Calu3 (cell line): ENCODE data around the gene ARL13B. TPM values are rescaled to one million over a fixed set of nuclear protein-coding genes. Genes with fewer than 3 reads are reported as not detected.

ENCODE experiments used
- BruUV-seq: library from RNA; stranded (reverse); fragments of 400-500 nt; replicated peaks from 2 replicates; lab custom pipeline; 2021; lab: Mats Ljungman, UMichigan
- CTCF ChIA-PET: fragments of 300-600 bp; sonication (Branson Sonifier 250); formaldehyde crosslinking; loops from one replicate; lab custom pipeline; 2022; ENCODE audit warnings: antibody characterized with exemption; lab: Charles Lee
- DNase-seq: peaks from one replicate; pipeline ENCODE4 v3.0.0; 2022
- H3K27ac Mint-ChIP-seq: one replicate; pipeline ENCODE4 v1.8.0; 2022; ENCODE audit warnings: mixed read lengths; ENCODE audit not compliant: unreplicated experiment
- H3K27me3 Mint-ChIP-seq: one replicate; pipeline ENCODE4 v1.8.0; 2022; ENCODE audit warnings: mixed read lengths; ENCODE audit not compliant: unreplicated experiment
- H3K36me3 Mint-ChIP-seq: one replicate; pipeline ENCODE4 v1.8.0; 2022; ENCODE audit warnings: mild to moderate bottlenecking, moderate library complexity, mixed read lengths; ENCODE audit not compliant: insufficient read depth, unreplicated experiment
- H3K4me1 Mint-ChIP-seq: one replicate; pipeline ENCODE4 v1.8.0; 2022; ENCODE audit warnings: mild to moderate bottlenecking, low read depth, mixed read lengths; ENCODE audit not compliant: unreplicated experiment
- H3K4me3 Mint-ChIP-seq: one replicate; pipeline ENCODE4 v1.8.0; 2022; ENCODE audit warnings: mild to moderate bottlenecking, low read depth, moderate library complexity, mixed read lengths; ENCODE audit not compliant: unreplicated experiment
- H3K9me3 Mint-ChIP-seq: one replicate; pipeline ENCODE4 v1.8.0; 2022; ENCODE audit warnings: low read depth, mixed read lengths; ENCODE audit not compliant: unreplicated experiment
- CTCF ChIP-seq: fragments of 200-600 bp; IDR thresholded peaks from one replicate; pipeline ENCODE4 v1.8.0; 2022; ENCODE audit warnings: antibody characterized with exemption; ENCODE audit not compliant: unreplicated experiment
- intact Hi-C: fragments of 100-400 bp; cut with micrococcal nuclease; formaldehyde crosslinking; loops from one replicate; pipeline ENCODE4 v1.10.0; 2022; ENCODE audit not compliant: unreplicated experiment
- total RNA-seq: library from RNA; stranded (reverse); gene quantifications from 2 replicates; pipeline ENCODE4 v1.2.3, GENCODE V29; 2022

The ARL13B gene
- total RNA-seq, 1 experiment from 2014 or later: 7.8 TPM

DNA sequence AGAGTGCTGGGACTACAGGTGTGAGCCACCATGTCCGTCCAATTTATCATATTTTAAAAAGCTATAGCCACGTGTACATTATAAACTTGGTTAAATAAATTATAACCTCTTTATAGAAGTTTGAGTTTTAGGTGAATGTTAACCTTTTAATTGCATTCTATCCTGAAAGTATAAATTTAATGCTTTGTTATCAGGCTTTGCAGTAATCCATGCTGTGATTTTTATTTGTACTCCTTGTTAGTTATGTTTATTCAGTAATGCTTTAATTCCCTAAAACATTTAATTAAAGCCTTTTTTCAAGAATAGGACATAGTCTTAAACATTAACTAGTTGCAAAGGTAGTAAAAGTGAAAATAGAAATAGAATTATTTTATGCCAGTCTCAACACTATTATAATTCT, 11.7 kb downstream of the ARL13B start:
- Mint-ChIP-seq H3K36me3 (no peaks in the 10 kb centered on the region), H3K4me1 (no peaks in the 10 kb centered on the region), H3K4me3 (no peak overlapping the region)

GRCh38 chr3:93992207-93992606, 12.3 kb downstream of the ARL13B start:
- Mint-ChIP-seq H3K27ac (no peak overlapping the region), H3K9me3 (no peaks in the 10 kb centered on the region), H3K4me1 (no peaks in the 10 kb centered on the region), H3K27me3 (no peaks in the 10 kb centered on the region), H3K4me3 (no peak overlapping the region), H3K36me3 (no peaks in the 10 kb centered on the region)
- TF ChIP-seq CTCF: no peak
- no peak for DNase-seq
- intact Hi-C loops: no loop called here
- CTCF ChIA-PET: no interaction called here
- BruUV-seq: no TSS peak

More for the DNA sequence above, 11.7 kb downstream of the ARL13B start:
- Mint-ChIP-seq H3K9me3 (no peaks in the 10 kb centered on the region), H3K27me3 (no peaks in the 10 kb centered on the region), H3K27ac (no peak overlapping the region)
- no peak for DNase-seq
- TF ChIP-seq CTCF: no peak
- CTCF ChIA-PET: no interaction called here
- intact Hi-C loops: no loop called here
- no TSS peak for BruUV-seq

GRCh38 chr3:93994056-93994455, 14.1 kb downstream of the ARL13B start:
- H3K27me3 Mint-ChIP-seq: no peaks in the 10 kb centered on the region
- BruUV-seq: no TSS peak
- intact Hi-C loops: no loop called here
- H3K4me1 Mint-ChIP-seq: no peaks in the 10 kb centered on the region
- no peaks in the 10 kb centered on the region for H3K36me3 Mint-ChIP-seq
- no peaks in the 10 kb centered on the region for H3K9me3 Mint-ChIP-seq
- H3K4me3 Mint-ChIP-seq: no peak overlapping the region
- no peak overlapping the region for H3K27ac Mint-ChIP-seq
- no peak for DNase-seq
- CTCF ChIA-PET: no interaction called here
- no peak for TF ChIP-seq CTCF

DNA sequence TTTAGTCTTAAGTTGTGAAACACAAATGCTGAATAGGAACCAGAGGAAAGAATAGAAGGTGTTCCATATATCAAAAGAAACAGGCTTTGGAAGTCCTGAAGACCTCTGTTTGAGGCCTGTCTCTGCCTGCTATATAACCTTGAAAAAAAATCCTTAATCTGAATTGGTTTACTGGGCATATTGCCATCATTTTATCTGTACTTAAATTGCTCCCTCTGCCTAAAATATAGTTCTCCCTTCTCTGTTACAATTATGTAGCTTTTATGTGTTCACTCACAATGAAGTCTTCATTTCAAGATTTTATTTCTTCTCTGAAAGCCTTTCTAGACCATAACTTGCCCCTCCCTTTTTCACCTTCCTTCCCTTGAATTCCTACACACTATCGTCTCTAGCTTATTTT, 21.2 kb downstream of the ARL13B start:
- no TSS peak for BruUV-seq
- Mint-ChIP-seq H3K9me3 (no peaks in the 10 kb centered on the region), H3K36me3 (no peaks in the 10 kb centered on the region), H3K4me1 (no peaks in the 10 kb centered on the region), H3K4me3 (no peak overlapping the region), H3K27ac (no peak overlapping the region), H3K27me3 (no peaks in the 10 kb centered on the region)
- no peak for DNase-seq
- CTCF ChIA-PET: no interaction called here
- intact Hi-C loops: loop anchor here (10.0 kb wide), 1 partner anchor 104 kb away; no protein-coding TSS in a partner anchor
- TF ChIP-seq CTCF: no peak
